Activated T-helper 1 cell treated with Interleukin-2 at 50 U/mL for 16 hours (primary cell): ENCODE measurements around the gene PEAR1.

ENCODE experiments used
- DNase-seq: peaks from one replicate; pipeline ENCODE4 v3.0.0-alpha.2; 2020; ENCODE audit warnings: low read depth

PEAR1 gene

GRCh38 chr1:156899956-156900718, 6.6 kb downstream of the PEAR1 start:
- DNase-seq, result no peak

DNA sequence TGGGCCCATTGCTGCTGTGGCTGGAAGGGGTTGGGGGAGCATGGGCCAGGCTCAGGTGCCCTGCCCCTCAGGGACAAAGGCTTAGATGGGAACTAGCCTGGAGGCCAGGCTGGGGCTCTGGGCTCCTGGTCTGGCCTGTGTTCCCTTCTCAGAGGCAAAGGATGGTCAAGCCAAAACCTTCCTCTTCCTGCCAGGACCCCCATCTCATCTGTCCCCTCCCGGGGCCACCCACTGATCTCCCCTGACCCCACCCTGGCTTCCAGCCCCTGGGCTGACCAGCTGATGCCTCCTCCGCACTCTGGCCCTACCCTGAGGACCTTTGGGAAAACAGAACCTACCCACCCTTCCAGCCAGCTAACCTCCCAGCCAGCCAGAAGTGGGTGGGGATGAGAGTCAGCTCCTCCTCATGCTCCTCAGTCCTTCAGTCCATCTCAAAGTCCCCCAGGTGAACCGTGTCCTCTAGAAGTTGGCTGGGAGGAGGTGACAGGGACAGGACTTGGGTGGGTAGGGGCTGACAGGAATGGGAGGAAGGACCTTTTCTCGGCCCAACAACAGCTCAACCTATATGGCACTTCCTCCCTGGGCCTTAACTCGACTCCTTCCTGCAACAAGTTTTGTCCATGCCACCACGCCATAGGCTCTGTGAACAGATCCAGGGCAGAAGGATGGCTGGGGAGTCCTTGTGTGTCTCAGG, 7.5 kb downstream of the PEAR1 start:
- no peak for DNase-seq

DNA sequence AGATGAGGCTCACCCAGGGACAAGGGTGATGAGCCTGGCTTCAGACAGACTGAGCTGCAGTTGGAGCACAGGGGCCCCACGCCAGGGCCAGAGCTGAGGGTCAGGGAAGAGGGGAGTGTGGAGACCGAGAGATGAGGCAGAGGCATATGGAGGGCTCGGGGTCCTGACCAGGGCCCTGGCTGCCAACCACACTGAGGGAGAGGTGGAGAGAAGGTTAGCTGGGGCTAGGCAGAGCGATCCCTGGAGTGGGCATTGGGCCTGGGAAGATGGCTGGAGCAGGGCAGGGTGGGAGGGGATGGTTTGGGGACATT, 8.0 kb downstream of the PEAR1 start:
- no peak for DNase-seq

DNA sequence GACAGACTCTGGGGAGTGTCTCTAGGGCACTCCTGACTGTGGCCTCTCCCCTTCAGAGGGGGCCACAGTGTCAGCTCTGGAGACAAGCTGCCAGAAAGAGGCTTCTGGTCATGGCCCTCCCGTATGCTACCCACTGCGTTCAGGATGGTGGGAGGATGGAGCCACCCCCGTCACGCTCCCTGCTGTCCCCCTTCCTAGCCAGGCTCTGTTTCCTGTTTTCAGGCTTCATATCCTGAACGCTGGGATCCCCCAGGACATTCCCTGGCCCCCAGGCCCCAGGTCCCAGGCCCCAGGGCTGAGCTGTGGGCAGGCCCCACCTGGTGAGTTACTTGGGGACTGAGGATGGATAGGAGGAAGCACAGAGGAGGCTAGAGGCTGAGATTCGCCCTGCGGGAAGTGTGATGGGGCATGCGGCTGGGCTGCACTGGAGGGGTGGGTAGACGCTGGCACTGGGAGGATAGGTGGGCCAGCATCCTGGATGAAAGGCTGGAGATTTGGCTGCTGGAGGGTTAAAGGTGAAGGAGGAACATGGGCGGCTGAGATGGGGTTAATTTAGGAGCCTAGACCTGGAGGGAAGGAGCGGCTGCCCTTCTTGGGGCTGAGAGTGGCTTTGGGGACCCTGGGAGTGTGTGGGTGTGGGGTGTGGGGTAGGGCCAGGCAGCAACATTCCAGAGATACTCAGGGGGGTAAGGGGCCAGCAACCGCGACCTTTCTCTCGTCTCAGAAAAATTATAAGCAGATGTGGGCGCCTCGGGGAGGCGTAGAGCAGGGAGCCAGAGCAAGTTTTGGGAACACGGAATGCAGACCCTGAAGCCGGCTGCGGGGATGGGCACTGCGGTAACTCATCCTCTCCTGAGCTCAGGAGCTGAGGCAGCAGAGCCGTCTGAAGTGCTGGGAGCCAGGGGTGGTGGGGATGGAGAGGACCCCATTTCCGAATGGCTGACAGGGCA, 8.7 kb downstream of the PEAR1 start:
- DNase-seq, result no peak

GRCh38 chr1:156903328-156904091, 10.0 kb downstream of the PEAR1 start:
- no peak for DNase-seq

- DNase-seq, result no peak
Measured at GRCh38 chr1:156904187-156904959, 10.9 kb downstream of the PEAR1 start.

DNA sequence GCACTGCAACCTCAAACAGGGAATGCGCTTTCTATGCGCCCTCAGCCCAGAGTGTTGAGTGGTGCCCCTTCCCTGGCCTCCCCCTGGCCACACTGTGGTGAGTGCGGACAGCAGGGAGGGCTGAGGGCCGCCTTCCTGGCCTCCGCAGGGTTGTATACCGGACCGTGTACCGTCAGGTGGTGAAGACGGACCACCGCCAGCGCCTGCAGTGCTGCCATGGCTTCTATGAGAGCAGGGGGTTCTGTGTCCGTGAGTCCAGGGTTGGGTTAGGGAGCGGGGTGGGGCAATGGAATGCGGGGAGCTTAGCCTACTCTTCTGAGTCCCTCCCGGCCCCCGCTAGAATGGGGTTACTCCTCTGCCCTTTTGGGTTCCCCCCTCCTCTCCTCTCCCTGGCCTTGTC, 11.7 kb downstream of the PEAR1 start:
- no peak for DNase-seq

DNA sequence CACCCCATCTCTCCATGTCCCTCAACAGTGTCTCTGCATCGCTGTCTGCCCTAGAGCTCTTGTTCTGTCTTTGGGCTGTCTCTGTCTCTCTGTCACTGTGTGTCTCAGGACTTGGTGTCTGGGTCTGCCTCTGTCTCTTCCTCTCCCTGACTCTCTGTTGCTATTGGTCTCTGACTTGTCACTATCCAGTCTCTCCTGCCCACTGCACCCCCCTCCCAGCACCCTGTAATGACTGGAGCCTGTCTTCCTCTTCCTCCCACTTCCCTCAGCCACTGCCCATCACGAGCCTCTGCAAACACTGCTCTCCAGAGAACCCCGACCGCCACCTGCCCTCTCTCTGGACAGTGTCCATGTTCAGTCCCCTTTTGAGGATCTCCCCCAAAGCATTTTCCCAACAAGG, 12.1 kb downstream of the PEAR1 start:
- no peak for DNase-seq

GRCh38 chr1:156906206-156906906, 12.8 kb downstream of the PEAR1 start:
- DNase-seq, result no peak

GRCh38 chr1:156908541-156908940, 15.0 kb downstream of the PEAR1 start:
- DNase-seq, result no peak

- DNase-seq, result no peak
Measured at GRCh38 chr1:156908955-156909354, 15.4 kb downstream of the PEAR1 start.

GRCh38 chr1:156909671-156910070, 16.2 kb downstream of the PEAR1 start:
- DNase-seq, result no peak

GRCh38 chr1:156910309-156910782, 16.8 kb downstream of the PEAR1 start:
- peak; percentile 41 for DNase-seq

DNA sequence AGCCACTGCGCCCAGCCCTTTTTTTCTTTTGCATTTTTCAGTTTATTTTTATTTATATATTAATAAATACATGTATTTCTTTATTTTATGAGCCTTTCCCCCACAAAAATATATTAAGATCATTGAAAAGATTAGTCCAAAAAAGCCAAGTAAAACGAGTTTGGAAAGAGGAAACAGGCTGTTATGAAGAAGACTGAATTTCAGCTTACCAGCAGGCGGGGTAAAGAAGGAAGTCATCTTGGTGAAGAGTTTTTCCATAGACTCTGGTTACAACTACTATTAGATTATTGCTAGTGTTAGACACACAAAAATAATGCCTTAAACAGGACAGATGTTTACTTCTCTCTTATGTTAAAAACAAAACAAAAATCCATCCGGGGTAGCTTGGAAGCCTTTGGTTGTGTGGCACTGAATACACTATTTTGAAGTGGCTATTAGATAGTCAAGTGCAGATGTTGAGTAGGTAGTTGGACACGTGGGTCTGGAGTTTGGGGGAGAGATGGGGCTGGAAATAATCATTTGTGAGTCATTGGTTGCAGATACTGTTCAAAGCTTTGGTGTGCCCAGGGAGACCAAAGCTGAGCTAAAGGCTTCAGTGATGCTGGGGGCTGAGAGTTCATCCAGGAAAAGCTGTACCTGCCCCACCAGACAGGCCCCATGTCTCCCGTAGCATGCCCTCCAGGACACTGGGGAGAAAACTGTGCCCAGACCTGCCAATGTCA, 18.2 kb downstream of the PEAR1 start:
- DNase-seq, result no peak

DNA sequence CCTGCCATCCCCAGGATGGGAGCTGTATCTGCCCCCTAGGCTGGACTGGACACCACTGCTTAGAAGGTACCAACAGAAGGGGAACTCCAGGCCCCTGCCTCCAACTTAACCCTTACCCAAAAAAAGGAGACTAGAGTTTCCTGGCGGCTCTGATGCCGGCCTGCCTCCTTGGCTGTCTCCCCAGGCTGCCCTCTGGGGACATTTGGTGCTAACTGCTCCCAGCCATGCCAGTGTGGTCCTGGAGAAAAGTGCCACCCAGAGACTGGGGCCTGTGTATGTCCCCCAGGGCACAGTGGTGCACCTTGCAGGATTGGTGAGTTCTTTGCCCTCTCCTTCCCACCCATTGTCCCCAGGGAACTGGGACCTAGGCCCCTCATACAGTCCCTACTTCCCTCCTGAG, 18.8 kb downstream of the PEAR1 start:
- no peak for DNase-seq

DNA sequence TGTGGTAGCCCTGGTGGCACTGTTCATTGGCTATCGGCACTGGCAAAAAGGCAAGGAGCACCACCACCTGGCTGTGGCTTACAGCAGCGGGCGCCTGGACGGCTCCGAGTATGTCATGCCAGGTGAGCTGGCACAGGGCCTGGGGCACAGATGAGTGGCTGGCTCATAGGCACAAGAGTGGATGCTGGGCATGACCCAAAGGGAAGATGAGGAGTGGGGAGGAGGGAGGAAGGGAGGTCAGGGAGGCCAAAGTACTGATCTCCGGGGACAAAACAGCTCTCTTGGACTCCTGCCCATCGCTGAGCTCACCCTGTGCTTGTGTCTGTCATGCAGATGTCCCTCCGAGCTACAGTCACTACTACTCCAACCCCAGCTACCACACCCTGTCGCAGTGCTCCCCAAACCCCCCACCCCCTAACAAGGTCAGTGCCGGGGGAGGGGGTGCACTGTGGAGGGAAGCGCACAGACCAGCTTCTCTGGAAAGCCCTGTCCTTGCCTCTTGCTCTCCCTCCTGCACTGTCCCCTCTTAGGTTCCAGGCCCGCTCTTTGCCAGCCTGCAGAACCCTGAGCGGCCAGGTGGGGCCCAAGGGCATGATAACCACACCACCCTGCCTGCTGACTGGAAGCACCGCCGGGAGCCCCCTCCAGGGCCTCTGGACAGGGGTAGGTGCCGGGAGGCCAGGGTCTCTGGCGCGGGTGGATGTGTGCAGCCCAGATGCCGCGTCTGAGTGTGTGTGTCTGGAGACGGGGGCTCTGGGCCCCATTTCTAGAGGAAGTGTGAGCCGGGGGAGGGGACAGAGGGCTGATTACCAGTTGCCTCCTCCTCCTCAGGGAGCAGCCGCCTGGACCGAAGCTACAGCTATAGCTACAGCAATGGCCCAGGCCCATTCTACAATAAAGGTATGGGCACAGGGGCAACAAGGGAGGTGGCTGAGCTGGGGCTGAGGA, 19.6 kb downstream of the PEAR1 start:
- DNase-seq, result no peak

DNA sequence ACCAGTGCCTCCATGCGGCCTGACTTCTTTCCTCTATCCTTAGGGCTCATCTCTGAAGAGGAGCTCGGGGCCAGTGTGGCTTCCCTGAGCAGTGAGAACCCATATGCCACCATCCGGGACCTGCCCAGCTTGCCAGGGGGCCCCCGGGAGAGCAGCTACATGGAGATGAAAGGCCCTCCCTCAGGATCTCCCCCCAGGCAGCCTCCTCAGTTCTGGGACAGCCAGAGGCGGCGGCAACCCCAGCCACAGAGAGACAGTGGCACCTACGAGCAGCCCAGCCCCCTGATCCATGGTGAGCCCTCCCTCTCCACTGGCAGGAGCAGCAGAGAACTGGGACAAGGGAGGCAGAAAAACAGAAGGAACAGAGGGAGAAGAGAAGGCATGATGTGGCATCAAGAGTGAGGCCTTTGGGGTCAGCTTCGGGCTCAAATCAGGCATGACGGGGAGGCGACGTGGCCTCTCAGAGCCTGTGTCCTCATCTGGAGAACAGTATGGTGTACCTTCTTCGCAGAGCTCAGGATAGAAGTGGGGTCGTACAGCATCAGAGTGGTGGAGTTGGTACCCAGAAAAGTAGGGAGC, 20.4 kb downstream of the PEAR1 start:
- no peak for DNase-seq

GRCh38 chr1:156914440-156914856, 20.9 kb downstream of the PEAR1 start:
- no peak for DNase-seq
